Neutrophil (primary cell): ENCODE results near the gene CHRNA1.

Experiments used
- H3K27ac ChIP-seq: fragments of 200-600 bp; sonication (generic); 2 replicates; pipeline ENCODE4 v1.5.1; 2016; ENCODE audit warnings: mild to moderate bottlenecking, moderate library complexity
- H3K27me3 ChIP-seq: fragments of 200-600 bp; sonication (generic); 2 replicates; pipeline ENCODE4 v1.6.0; 2016; ENCODE audit warnings: mild to moderate bottlenecking
- H3K36me3 ChIP-seq: fragments of 200-600 bp; sonication (generic); 2 replicates; pipeline ENCODE4 v1.5.1; 2017
- H3K4me1 ChIP-seq, 2 experiments: fragments of 200-600 bp in 1 of 2; sonication (generic) in 1 of 2; 1 replicate in 1 of 2; 2 replicates in 1 of 2; pipeline versions ENCODE4 v1.5.1 to v1.6.1; 2013 to 2016; ENCODE audit warnings: low read depth in 1 of 2, low read length in 1 of 2, mild to moderate bottlenecking in 1 of 2, moderate library complexity in 1 of 2; ENCODE audit not compliant: control insufficient read depth in 1 of 2, insufficient read depth in 1 of 2
- H3K4me3 ChIP-seq, 2 experiments: fragments of 200-600 bp in 1 of 2; sonication (generic) in 1 of 2; 1 replicate in 1 of 2; 2 replicates in 1 of 2; pipeline ENCODE4 v1.5.1; 2013 to 2016; ENCODE audit warnings: low read depth in 1 of 2, low read length in 1 of 2, mild to moderate bottlenecking in 1 of 2, moderate library complexity in 1 of 2
- H3K9me3 ChIP-seq: fragments of 200-600 bp; sonication (generic); 2 replicates; pipeline ENCODE4 v1.5.1; 2016
- CTCF ChIP-seq: fragments of 200-600 bp; sonication (generic); IDR thresholded peaks from 2 replicates; pipeline ENCODE4 v1.5.1; 2016; ENCODE audit warnings: antibody characterized with exemption

Gene CHRNA1

GRCh38 chr2:174774886-174775285, 10.6 kb upstream of the CHRNA1 start:
- H3K9me3 ChIP-seq, result no peaks in the 10 kb centered on the region
- no peak overlapping the region for H3K4me3 ChIP-seq
- H3K4me1 ChIP-seq, result peaks cover 0 to 3% of the 10 kb centered on the region in 2 experiments
- no peak overlapping the region for H3K27ac ChIP-seq
- peaks cover 36% of the 10 kb centered on the region for H3K27me3 ChIP-seq
- no peak for TF ChIP-seq CTCF
- no peaks in the 10 kb centered on the region for H3K36me3 ChIP-seq

GRCh38 chr2:174773215-174773614, 8.9 kb upstream of the CHRNA1 start:
- Histone ChIP-seq H3K4me1 (peaks cover 0 to 3% of the 10 kb centered on the region in 2 experiments), H3K27ac (no peak overlapping the region), H3K9me3 (no peaks in the 10 kb centered on the region), H3K4me3 (no peak overlapping the region), H3K36me3 (no peaks in the 10 kb centered on the region), H3K27me3 (peaks cover 37% of the 10 kb centered on the region)
- TF ChIP-seq CTCF, result no peak

- Histone ChIP-seq H3K9me3 (no peaks in the 10 kb centered on the region), H3K36me3 (no peaks in the 10 kb centered on the region), H3K4me3 (no peak overlapping the region), H3K4me1 (peaks cover 0 to 3% of the 10 kb centered on the region in 2 experiments), H3K27ac (no peak overlapping the region), H3K27me3 (peaks cover 32% of the 10 kb centered on the region)
- no peak for TF ChIP-seq CTCF
Observed at GRCh38 chr2:174772472-174772801, 8.2 kb upstream of the CHRNA1 start.

- H3K36me3 ChIP-seq, result no peaks in the 10 kb centered on the region
- H3K27me3 ChIP-seq, result peaks cover 33% of the 10 kb centered on the region
- TF ChIP-seq CTCF, result no peak
- H3K4me1 ChIP-seq, result peaks cover 0 to 3% of the 10 kb centered on the region in 2 experiments
- H3K27ac ChIP-seq, result no peak overlapping the region
- H3K4me3 ChIP-seq, result no peak overlapping the region
- no peaks in the 10 kb centered on the region for H3K9me3 ChIP-seq
Observed at GRCh38 chr2:174771631-174772471, 7.6 kb upstream of the CHRNA1 start.

GRCh38 chr2:174771136-174771535, 6.9 kb upstream of the CHRNA1 start:
- peaks cover 0 to 3% of the 10 kb centered on the region in 2 experiments for H3K4me1 ChIP-seq
- no peaks in the 10 kb centered on the region for H3K9me3 ChIP-seq
- H3K27me3 ChIP-seq, result peaks cover 40% of the 10 kb centered on the region
- no peaks in the 10 kb centered on the region for H3K36me3 ChIP-seq
- no peak overlapping the region for H3K4me3 ChIP-seq
- H3K27ac ChIP-seq, result no peak overlapping the region
- TF ChIP-seq CTCF, result no peak
